ENCODE measurements around the gene UBAP2.
"Not testable (repeated sequence)": the region's sequence is repeated elsewhere in the genome, so short reads cannot be mapped to it uniquely, and the experiment has no call there.

The UBAP2 gene

DNA sequence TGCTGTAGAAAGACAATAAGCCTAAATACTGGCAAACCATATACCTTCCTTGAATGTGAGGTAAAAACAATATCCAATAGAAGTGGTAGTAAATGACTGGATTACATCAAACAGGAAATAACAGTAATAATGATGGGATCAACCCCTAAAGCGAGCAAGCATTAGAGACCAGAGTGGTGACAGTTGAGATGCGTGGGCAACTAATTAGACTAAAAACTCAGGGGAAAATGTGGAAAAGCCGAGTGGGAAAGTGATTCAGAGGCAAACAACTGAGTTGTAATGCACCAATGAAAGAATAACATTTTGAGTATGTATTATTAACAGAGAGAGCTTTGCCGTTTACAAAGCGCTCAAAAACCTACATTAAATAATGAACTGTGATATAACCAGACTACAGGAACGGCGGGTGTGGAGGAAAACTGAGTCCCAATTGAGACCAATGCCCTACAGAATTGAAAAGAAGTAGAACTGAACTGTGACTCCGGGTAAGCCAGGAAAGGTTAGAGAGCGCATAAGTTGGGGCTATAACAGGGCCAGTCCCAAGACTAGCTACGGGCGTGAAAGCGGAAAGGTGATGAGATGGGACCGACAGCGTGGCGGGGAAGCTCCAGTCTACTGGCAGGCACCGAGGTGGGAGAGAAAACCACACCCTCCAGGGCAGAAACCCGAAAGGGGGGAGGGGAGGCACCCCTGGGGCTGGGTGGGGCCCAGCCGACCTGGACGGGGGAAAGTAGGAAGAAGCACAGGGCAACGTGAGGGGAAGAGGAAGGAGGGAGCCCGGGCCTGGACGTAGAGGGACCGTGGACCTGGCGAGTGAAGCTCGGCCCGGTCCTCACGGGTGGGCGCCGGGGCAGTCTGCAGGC is 592 bp downstream of the UBAP2 start:
- DNase-seq (ENCODE audit: low read depth in 2 of 2), result peak; percentile 44 to 56

- DNase-seq (ENCODE audit: low read depth in 2 of 2), result no peak
Observed at GRCh38 chr9:34046784-34047379, 1.8 kb downstream of the UBAP2 start.

DNA sequence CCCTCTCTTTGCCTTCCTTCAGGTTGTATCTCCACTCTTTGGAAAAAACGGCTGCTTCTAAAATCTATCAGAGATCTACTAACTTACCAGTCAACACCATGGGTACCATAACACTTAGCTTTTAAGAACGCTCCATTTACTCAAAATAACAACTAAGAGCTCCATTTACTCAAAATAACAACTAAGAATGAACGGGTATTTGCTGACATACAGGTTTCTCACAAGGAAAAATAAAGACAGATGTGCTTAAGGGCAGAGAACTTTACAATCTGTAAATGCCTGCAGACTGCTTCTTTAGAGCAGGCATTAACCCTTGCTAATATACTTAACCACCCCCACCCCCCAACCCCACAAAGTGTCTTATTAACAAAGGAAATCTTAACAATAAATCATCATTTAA is 2.8 kb downstream of the UBAP2 start:
- no peak for DNase-seq (ENCODE audit: low read depth in 2 of 2)

- DNase-seq (ENCODE audit: low read depth in 2 of 2), result not testable (repeated sequence)
Observed at GRCh38 chr9:34042074-34042473, 6.6 kb downstream of the UBAP2 start.

GRCh38 chr9:34038851-34039250 is 9.8 kb downstream of the UBAP2 start:
- DNase-seq (ENCODE audit: low read depth in 2 of 2), result not testable (repeated sequence)

- no peak for DNase-seq (ENCODE audit: low read depth in 2 of 2)
Observed at GRCh38 chr9:34037626-34038025, 11.1 kb downstream of the UBAP2 start.

DNA sequence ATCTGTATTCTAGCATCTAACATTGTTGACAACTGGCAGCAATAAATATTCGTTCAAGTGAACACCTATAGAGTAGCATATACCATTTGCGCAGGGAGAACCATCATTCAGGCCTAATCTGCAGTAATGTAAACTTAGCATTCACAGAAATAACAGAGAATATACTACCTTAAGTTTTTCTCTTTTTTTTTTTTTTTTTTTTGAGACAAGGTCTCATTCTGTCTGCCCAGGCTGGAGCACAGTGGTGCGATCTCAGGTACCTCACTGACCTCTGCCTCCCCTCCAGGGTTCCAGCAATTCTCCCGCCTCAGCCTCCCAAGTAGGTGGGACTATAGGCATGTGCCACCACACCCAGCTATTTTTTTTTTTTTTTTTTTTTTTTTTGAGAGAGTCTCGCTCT is 12.1 kb downstream of the UBAP2 start:
- DNase-seq (ENCODE audit: low read depth in 2 of 2), result no peak

- no peak for DNase-seq (ENCODE audit: low read depth in 2 of 2)
Observed at GRCh38 chr9:34035656-34036055, 13.0 kb downstream of the UBAP2 start.

- DNase-seq (ENCODE audit: low read depth in 2 of 2), result no peak
Observed at GRCh38 chr9:34034698-34035065, 14.0 kb downstream of the UBAP2 start.

GRCh38 chr9:34032631-34033030 is 16.1 kb downstream of the UBAP2 start:
- DNase-seq (ENCODE audit: low read depth in 2 of 2), result no peak

DNA sequence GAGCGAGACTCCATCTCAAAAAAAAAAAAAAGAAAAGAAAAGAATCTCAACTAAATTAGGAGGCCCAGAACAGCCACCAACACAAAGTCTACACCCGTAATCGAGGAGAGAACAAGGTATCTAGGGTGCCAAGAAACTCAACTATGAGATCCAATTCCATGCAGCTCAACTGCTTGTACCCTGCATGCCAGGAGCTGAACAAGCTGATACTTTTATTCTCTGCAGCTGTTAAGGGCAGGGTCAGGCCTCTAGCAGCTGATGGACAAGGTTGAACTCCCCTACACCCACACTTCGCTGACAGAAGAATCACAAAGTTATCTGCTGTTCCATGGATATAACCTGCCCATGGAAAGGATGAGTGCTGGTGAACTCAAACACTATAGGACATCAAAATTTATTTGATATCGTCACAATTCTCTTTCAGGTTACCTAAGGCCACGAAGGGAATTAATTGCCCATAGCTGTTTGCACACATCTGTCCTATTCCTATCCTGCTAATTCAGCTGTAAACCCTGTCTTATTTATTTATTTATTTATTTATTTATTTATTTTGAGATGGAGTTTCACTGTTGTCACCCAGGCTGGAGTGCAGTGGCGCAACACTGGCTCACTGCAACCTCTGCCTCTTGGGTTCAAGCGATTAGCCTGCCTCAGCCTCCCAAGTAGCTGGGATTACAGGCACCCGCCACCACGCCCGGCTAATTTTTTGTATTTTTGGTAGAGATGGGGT is 20.7 kb downstream of the UBAP2 start:
- DNase-seq (ENCODE audit: low read depth in 2 of 2), result no peak

DNA sequence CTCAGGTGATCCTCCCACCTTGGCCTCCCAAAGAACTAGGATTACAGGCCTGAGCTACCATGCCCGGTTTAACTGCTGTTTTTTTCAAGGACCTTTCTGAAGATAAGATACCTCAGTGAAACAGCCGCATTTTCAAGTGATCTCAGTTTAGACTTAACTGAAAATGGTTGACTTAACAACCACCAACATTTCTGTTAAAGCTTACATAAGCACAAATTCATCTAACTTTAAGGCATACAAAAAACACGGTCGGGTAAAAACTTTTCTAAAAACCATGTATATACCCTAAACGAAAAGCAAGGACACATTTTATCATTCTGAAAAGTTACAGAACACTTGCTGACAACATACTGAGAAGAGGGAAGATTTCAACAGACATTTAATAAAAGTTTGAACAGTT is 22.9 kb downstream of the UBAP2 start:
- no peak for DNase-seq (ENCODE audit: low read depth in 2 of 2)

DNA sequence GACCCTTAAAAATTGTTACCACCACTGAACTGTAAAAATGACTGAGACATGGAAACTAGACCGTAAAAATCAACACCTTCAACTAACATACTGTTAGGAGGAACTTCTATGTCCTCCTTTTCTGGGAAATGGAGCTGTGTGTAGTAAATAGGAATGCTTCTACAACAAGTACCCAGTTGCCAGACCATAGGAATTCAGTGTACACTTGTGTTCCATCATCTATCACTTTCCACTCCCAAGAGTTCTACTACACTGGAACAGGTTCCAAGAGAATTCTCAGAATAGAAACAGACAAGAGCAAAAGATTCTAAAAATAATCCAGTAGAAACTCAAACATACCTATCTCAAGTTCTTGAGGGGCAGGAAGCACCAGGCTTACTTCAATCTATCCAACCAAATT is 23.6 kb downstream of the UBAP2 start:
- DNase-seq (ENCODE audit: low read depth in 2 of 2), result no peak

DNA sequence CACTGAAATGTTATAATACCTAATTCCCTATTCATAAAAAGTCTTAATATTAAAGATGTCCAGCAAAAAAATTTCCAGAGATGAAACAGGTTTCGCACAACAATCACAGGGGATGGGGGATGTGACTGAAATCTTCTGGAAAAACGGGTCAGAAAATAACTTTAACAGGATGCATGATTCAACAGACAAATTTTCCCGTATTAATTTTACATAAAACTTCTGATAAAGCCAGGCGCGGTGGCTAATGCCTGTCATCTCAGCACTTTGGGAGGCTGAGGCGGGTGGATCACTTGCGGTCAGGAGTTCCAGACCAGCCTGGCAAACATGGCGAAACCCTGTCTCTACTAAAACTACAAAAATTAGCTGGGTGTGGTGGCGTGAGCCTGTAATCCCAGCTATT is 24.2 kb downstream of the UBAP2 start:
- not testable (repeated sequence) for DNase-seq (ENCODE audit: low read depth in 2 of 2)

GRCh38 chr9:34016149-34016548 is 32.5 kb downstream of the UBAP2 start:
- no peak for DNase-seq (ENCODE audit: low read depth in 2 of 2)

DNA sequence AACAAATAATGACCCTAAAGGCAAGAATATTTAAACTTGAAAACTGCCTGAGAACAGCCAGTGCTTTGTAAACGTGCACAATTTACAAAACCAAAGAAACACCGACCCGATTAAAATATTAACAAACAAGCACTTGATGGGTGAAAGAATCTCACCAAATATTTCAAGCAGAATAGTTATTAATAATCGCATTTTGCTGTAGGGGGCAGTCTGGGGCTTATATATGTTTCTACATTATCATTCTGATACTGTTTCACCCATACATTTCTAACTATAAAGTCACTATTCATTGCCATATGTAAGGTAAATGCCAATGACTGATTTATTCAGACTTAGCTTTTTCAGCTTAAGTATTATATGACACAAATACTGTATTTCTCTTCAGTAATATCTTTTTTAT is 37.7 kb downstream of the UBAP2 start:
- DNase-seq (ENCODE audit: low read depth in 2 of 2), result no peak

GRCh38 chr9:34001951-34002350 is 46.7 kb downstream of the UBAP2 start:
- no peak for DNase-seq (ENCODE audit: low read depth in 2 of 2)

- DNase-seq (ENCODE audit: low read depth in 2 of 2), result no peak
Observed at GRCh38 chr9:34001298-34001697, 47.4 kb downstream of the UBAP2 start.

- DNase-seq (ENCODE audit: low read depth in 2 of 2), result no peak
Observed at GRCh38 chr9:33995449-33995848, 53.2 kb downstream of the UBAP2 start.

GRCh38 chr9:33993104-33993503 is 55.6 kb downstream of the UBAP2 start:
- DNase-seq (ENCODE audit: low read depth in 2 of 2), result no peak

DNA sequence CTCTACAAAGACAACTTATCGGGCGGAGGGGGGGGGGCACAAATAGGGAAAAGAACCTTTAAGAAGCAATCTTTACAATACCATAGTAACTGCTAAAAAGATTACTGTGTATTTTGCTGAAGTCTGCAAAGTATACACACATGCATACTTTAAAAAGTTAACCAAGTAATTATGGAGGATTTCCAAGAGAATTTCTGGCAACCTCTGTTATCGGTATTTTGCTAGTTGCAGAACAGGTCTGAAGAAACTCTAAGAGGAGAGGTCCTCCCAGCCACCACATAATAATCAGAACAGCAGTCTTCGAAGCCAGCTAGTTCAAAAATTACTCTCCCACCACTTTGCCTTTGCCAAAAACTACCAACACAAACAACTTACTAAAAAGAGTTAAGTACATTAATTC is 56.1 kb downstream of the UBAP2 start:
- no peak for DNase-seq (ENCODE audit: low read depth in 2 of 2)

- DNase-seq (ENCODE audit: low read depth in 2 of 2), result peak; percentile 4 to 26
Observed at GRCh38 chr9:33988219-33988890, 60.3 kb downstream of the UBAP2 start.
